ENCODE data around the gene SORD. TPM values are rescaled to one million over a fixed set of nuclear protein-coding genes. Genes with fewer than 3 reads are reported as not detected.
"Not testable (repeated sequence)": the region's sequence is repeated elsewhere in the genome, so short reads cannot be mapped to it uniquely, and the experiment has no call there.

Gene SORD
- polyA plus RNA-seq, 1 donor: 61.1 TPM

GRCh38 chr15:45082412-45082811, 59.4 kb downstream of the SORD start:
- not testable (repeated sequence) for H3K4me1 ChIP-seq (ENCODE audit: control insufficient read depth, insufficient read depth, low read length); H3K4me3 ChIP-seq (ENCODE audit: low read length); DNase-seq; H3K36me3 ChIP-seq (ENCODE audit: control insufficient read depth, insufficient read depth, low read length); H3K27ac ChIP-seq (ENCODE audit: low read length); H3K9me3 ChIP-seq (ENCODE audit: control insufficient read depth, low read depth, low read length); H3K27me3 ChIP-seq (ENCODE audit: control insufficient read depth, insufficient read depth, low read length)
- WGBS (ENCODE audit: insufficient coverage, low lambda C conversion rate): no CpG with 5 or more reads among the region's 10 CpGs

- Histone ChIP-seq H3K36me3 (ENCODE audit: control insufficient read depth, insufficient read depth, low read length) (no peaks in the 10 kb centered on the region), H3K4me1 (ENCODE audit: control insufficient read depth, insufficient read depth, low read length) (no peaks in the 10 kb centered on the region), H3K4me3 (ENCODE audit: low read length) (no peak overlapping the region), H3K9me3 (ENCODE audit: control insufficient read depth, low read depth, low read length) (no peaks in the 10 kb centered on the region), H3K27me3 (ENCODE audit: control insufficient read depth, insufficient read depth, low read length) (peaks cover 5% of the 10 kb centered on the region), H3K27ac (ENCODE audit: low read length) (no peak overlapping the region)
- DNase-seq: no peak
These were observed 60.2 kb downstream of the SORD start for GRCh38 chr15:45083223-45083622.

GRCh38 chr15:45084163-45084562, 61.2 kb downstream of the SORD start:
- Histone ChIP-seq H3K4me3 (ENCODE audit: low read length) (no peak overlapping the region), H3K36me3 (ENCODE audit: control insufficient read depth, insufficient read depth, low read length) (no peaks in the 10 kb centered on the region), H3K9me3 (ENCODE audit: control insufficient read depth, low read depth, low read length) (no peaks in the 10 kb centered on the region), H3K4me1 (ENCODE audit: control insufficient read depth, insufficient read depth, low read length) (no peaks in the 10 kb centered on the region), H3K27ac (ENCODE audit: low read length) (no peak overlapping the region), H3K27me3 (ENCODE audit: control insufficient read depth, insufficient read depth, low read length) (peaks cover 6% of the 10 kb centered on the region)
- DNase-seq: no peak
- WGBS (ENCODE audit: insufficient coverage, low lambda C conversion rate): 94% methylated on average over 2 of the region's 3 CpGs

GRCh38 chr15:45087513-45087912, 64.5 kb downstream of the SORD start:
- WGBS (ENCODE audit: insufficient coverage, low lambda C conversion rate): no CpG with 5 or more reads among the region's 1 CpG
- peaks cover 23% of the 10 kb centered on the region for H3K27me3 ChIP-seq (ENCODE audit: control insufficient read depth, insufficient read depth, low read length)
- H3K4me3 ChIP-seq (ENCODE audit: low read length): no peak overlapping the region
- no peaks in the 10 kb centered on the region for H3K36me3 ChIP-seq (ENCODE audit: control insufficient read depth, insufficient read depth, low read length)
- DNase-seq: no peak
- no peaks in the 10 kb centered on the region for H3K4me1 ChIP-seq (ENCODE audit: control insufficient read depth, insufficient read depth, low read length)
- no peak overlapping the region for H3K27ac ChIP-seq (ENCODE audit: low read length)
- no peaks in the 10 kb centered on the region for H3K9me3 ChIP-seq (ENCODE audit: control insufficient read depth, low read depth, low read length)

GRCh38 chr15:45088801-45089711, 66.1 kb downstream of the SORD start:
- no peak overlapping the region for H3K4me3 ChIP-seq (ENCODE audit: low read length)
- H3K27me3 ChIP-seq (ENCODE audit: control insufficient read depth, insufficient read depth, low read length): peaks cover 32% of the 10 kb centered on the region
- no peaks in the 10 kb centered on the region for H3K4me1 ChIP-seq (ENCODE audit: control insufficient read depth, insufficient read depth, low read length)
- no peaks in the 10 kb centered on the region for H3K36me3 ChIP-seq (ENCODE audit: control insufficient read depth, insufficient read depth, low read length)
- no peak for DNase-seq
- WGBS (ENCODE audit: insufficient coverage, low lambda C conversion rate): 100% methylated on average over 1 of the region's 10 CpGs
- H3K27ac ChIP-seq (ENCODE audit: low read length): no peak overlapping the region
- H3K9me3 ChIP-seq (ENCODE audit: control insufficient read depth, low read depth, low read length): no peaks in the 10 kb centered on the region

GRCh38 chr15:45089712-45090373, 66.8 kb downstream of the SORD start:
- no peak for DNase-seq
- 0% methylated on average over 1 of the region's 3 CpGs for WGBS (ENCODE audit: insufficient coverage, low lambda C conversion rate)
- peaks cover 33% of the 10 kb centered on the region for H3K27me3 ChIP-seq (ENCODE audit: control insufficient read depth, insufficient read depth, low read length)
- no peaks in the 10 kb centered on the region for H3K36me3 ChIP-seq (ENCODE audit: control insufficient read depth, insufficient read depth, low read length)
- H3K27ac ChIP-seq (ENCODE audit: low read length): no peak overlapping the region
- no peak overlapping the region for H3K4me3 ChIP-seq (ENCODE audit: low read length)
- no peaks in the 10 kb centered on the region for H3K4me1 ChIP-seq (ENCODE audit: control insufficient read depth, insufficient read depth, low read length)
- no peaks in the 10 kb centered on the region for H3K9me3 ChIP-seq (ENCODE audit: control insufficient read depth, low read depth, low read length)

GRCh38 chr15:45091161-45091560, 68.2 kb downstream of the SORD start:
- H3K9me3 ChIP-seq (ENCODE audit: control insufficient read depth, low read depth, low read length): no peaks in the 10 kb centered on the region
- H3K27ac ChIP-seq (ENCODE audit: low read length): no peak overlapping the region
- peaks cover 33% of the 10 kb centered on the region for H3K27me3 ChIP-seq (ENCODE audit: control insufficient read depth, insufficient read depth, low read length)
- no peak overlapping the region for H3K4me3 ChIP-seq (ENCODE audit: low read length)
- no peaks in the 10 kb centered on the region for H3K4me1 ChIP-seq (ENCODE audit: control insufficient read depth, insufficient read depth, low read length)
- H3K36me3 ChIP-seq (ENCODE audit: control insufficient read depth, insufficient read depth, low read length): no peaks in the 10 kb centered on the region
- 57% methylated on average over 2 of the region's 7 CpGs for WGBS (ENCODE audit: insufficient coverage, low lambda C conversion rate)
- no peak for DNase-seq

GRCh38 chr15:45091576-45091975, 68.6 kb downstream of the SORD start:
- Histone ChIP-seq H3K27me3 (ENCODE audit: control insufficient read depth, insufficient read depth, low read length) (peaks cover 33% of the 10 kb centered on the region), H3K9me3 (ENCODE audit: control insufficient read depth, low read depth, low read length) (no peaks in the 10 kb centered on the region), H3K4me3 (ENCODE audit: low read length) (no peak overlapping the region), H3K36me3 (ENCODE audit: control insufficient read depth, insufficient read depth, low read length) (no peaks in the 10 kb centered on the region), H3K4me1 (ENCODE audit: control insufficient read depth, insufficient read depth, low read length) (no peaks in the 10 kb centered on the region), H3K27ac (ENCODE audit: low read length) (no peak overlapping the region)
- DNase-seq: no peak
- no CpG with 5 or more reads among the region's 2 CpGs for WGBS (ENCODE audit: insufficient coverage, low lambda C conversion rate)

GRCh38 chr15:45093013-45093412, 70.0 kb downstream of the SORD start:
- no peaks in the 10 kb centered on the region for H3K9me3 ChIP-seq (ENCODE audit: control insufficient read depth, low read depth, low read length)
- 100% methylated on average over 2 of the region's 4 CpGs for WGBS (ENCODE audit: insufficient coverage, low lambda C conversion rate)
- peaks cover 28% of the 10 kb centered on the region for H3K27me3 ChIP-seq (ENCODE audit: control insufficient read depth, insufficient read depth, low read length)
- no peak overlapping the region for H3K4me3 ChIP-seq (ENCODE audit: low read length)
- no peak for DNase-seq
- no peak overlapping the region for H3K27ac ChIP-seq (ENCODE audit: low read length)
- no peaks in the 10 kb centered on the region for H3K36me3 ChIP-seq (ENCODE audit: control insufficient read depth, insufficient read depth, low read length)
- no peaks in the 10 kb centered on the region for H3K4me1 ChIP-seq (ENCODE audit: control insufficient read depth, insufficient read depth, low read length)

- H3K9me3 ChIP-seq (ENCODE audit: control insufficient read depth, low read depth, low read length): no peaks in the 10 kb centered on the region
- no CpG with 5 or more reads among the region's 11 CpGs for WGBS (ENCODE audit: insufficient coverage, low lambda C conversion rate)
- H3K36me3 ChIP-seq (ENCODE audit: control insufficient read depth, insufficient read depth, low read length): no peaks in the 10 kb centered on the region
- no peak for DNase-seq
- no peak overlapping the region for H3K4me3 ChIP-seq (ENCODE audit: low read length)
- no peak overlapping the region for H3K27ac ChIP-seq (ENCODE audit: low read length)
- no peaks in the 10 kb centered on the region for H3K4me1 ChIP-seq (ENCODE audit: control insufficient read depth, insufficient read depth, low read length)
- peaks cover 28% of the 10 kb centered on the region for H3K27me3 ChIP-seq (ENCODE audit: control insufficient read depth, insufficient read depth, low read length)
These were observed 70.8 kb downstream of the SORD start for GRCh38 chr15:45093622-45094357.

Data from large intestine (tissue), 3 donors.